GM10847 (cell line): ENCODE results near the gene ANAPC1.
A peak's percentile ranks its signal among the peaks of the same experiment; 100 is the strongest.

Source experiments
- POLR2A ChIP-seq: IDR thresholded peaks from 2 replicates; pipeline ENCODE4 v1.6.1; 2011; ENCODE audit not compliant: insufficient read length; ENCODE audit errors: extremely low read depth

The ANAPC1 gene, protein sequence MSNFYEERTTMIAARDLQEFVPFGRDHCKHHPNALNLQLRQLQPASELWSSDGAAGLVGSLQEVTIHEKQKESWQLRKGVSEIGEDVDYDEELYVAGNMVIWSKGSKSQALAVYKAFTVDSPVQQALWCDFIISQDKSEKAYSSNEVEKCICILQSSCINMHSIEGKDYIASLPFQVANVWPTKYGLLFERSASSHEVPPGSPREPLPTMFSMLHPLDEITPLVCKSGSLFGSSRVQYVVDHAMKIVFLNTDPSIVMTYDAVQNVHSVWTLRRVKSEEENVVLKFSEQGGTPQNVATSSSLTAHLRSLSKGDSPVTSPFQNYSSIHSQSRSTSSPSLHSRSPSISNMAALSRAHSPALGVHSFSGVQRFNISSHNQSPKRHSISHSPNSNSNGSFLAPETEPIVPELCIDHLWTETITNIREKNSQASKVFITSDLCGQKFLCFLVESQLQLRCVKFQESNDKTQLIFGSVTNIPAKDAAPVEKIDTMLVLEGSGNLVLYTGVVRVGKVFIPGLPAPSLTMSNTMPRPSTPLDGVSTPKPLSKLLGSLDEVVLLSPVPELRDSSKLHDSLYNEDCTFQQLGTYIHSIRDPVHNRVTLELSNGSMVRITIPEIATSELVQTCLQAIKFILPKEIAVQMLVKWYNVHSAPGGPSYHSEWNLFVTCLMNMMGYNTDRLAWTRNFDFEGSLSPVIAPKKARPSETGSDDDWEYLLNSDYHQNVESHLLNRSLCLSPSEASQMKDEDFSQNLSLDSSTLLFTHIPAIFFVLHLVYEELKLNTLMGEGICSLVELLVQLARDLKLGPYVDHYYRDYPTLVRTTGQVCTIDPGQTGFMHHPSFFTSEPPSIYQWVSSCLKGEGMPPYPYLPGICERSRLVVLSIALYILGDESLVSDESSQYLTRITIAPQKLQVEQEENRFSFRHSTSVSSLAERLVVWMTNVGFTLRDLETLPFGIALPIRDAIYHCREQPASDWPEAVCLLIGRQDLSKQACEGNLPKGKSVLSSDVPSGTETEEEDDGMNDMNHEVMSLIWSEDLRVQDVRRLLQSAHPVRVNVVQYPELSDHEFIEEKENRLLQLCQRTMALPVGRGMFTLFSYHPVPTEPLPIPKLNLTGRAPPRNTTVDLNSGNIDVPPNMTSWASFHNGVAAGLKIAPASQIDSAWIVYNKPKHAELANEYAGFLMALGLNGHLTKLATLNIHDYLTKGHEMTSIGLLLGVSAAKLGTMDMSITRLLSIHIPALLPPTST (N-terminal part only)

GRCh38 chr2:111883661-111884591, at the start of gene ANAPC1:
Gene ANAPC1, minus strand, starts transcription at chr2:111884193. Its CDS starts 3,368 bp downstream, at chr2:111880825.
- TF ChIP-seq POLR2A = peak; percentile 81

- TF ChIP-seq POLR2A = no peak
Observed at GRCh38 chr2:111932841-111933291, 48.9 kb upstream of the ANAPC1 start.

DNA sequence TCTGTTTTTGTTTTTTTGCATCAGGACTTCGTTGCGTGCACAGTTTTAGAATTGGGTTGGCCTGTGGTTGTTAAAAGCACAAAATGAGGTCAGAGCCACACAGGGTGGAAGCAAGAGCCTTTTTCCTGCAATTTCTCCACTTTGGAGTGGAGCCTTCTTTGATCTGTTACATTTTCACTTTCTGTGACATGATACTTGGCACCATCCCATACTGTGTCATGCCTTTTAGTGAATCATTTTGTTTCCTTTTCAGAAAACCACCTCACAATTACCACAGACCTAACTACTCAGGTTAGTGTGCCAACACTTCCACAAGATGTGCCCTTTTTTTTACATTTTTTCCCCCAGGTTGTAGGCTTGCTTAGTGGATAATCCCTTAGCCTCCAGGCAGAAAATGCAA, 46.9 kb upstream of the ANAPC1 start:
- no peak for TF ChIP-seq POLR2A

GRCh38 chr2:111930409-111930808, 46.4 kb upstream of the ANAPC1 start:
- no peak for TF ChIP-seq POLR2A

GRCh38 chr2:111927723-111928122, 43.7 kb upstream of the ANAPC1 start:
- no peak for TF ChIP-seq POLR2A

DNA sequence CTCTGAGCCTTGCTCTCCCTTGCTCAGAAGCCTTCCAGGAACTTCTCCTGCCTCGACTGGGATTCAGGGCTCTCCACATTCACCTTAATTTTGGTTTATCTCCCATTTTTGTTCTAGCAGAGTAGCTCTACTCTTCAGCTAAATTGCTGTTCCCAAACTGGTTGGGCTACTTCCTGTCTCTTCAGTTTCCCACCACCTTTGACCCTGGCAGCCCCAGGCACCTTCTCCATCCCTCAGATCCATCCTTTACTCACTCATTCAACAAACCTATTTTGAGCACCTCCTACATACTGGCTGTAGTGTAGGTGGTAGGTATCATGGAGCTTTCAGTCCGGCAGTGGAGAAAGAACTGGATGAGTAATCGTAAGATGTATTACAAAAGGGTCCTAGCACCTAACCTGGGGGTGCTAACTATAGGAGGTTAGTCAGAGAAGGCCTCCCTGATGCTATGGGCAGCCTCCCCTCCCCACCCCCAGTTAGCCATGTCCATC, 40.7 kb upstream of the ANAPC1 start:
- TF ChIP-seq POLR2A = no peak

- no peak for TF ChIP-seq POLR2A
Observed at GRCh38 chr2:111923276-111923804, 39.3 kb upstream of the ANAPC1 start.

DNA sequence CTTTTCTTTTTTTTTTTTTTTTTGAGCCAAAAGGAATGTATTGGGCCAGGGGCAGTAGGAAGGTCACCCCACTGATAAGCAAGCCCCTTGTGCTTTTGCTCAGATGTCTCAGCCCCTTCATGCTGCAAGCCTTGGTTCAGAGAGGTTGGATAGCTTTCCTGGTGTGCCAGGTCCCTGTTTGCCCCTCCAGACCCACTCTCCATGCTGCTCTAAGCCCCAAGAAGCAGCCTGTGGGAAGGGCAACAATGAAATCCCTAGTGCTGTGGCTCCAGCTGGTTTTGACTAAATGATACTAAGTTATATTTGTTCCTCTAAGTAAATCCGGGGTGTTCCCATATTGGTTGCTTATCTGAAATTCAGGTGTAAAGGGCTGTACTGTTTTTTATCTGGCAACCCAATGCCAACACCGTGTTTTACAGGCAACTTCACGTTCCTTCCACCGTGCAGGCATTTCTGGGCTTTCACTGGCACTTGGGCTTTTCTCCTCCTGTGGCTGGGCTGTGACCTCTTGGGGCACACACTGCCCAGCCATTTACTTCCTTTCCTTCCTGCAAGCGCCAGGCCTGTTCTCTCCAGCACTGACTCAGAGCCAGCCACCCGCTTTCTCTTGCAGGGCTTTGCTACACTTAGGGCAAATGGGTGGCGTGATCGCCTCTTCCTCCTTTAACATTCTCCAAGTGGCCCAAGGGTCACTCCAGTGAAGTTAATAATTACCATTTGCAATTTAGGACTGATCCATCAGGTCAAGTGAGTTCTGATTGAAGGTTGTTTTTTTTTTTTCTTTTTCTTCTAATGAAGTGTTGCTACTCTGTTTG, 36.0 kb upstream of the ANAPC1 start:
- no peak for TF ChIP-seq POLR2A

GRCh38 chr2:111919365-111919764, 35.4 kb upstream of the ANAPC1 start:
- TF ChIP-seq POLR2A = no peak

- no peak for TF ChIP-seq POLR2A
Observed at GRCh38 chr2:111918383-111918806, 34.4 kb upstream of the ANAPC1 start.

DNA sequence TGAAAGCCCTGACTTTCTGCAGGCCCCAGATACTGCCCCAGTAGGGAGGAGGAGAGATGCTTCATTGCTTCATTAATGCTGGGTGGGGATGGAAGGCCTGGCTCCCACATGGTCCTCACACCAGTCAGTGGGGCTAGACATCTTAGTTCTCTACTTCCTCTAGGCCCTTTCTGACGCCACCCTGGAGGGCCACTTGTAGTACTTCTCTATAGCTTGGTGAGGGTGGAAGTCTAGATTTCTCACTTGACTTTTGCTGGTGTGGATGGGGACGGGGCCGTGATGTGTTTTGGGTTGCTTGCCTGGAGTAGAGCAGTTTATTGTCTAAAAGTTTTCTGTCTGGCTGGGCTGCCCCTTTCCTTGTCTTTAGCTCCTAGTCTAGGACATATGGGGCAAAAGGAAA, 33.1 kb upstream of the ANAPC1 start:
- TF ChIP-seq POLR2A = no peak

DNA sequence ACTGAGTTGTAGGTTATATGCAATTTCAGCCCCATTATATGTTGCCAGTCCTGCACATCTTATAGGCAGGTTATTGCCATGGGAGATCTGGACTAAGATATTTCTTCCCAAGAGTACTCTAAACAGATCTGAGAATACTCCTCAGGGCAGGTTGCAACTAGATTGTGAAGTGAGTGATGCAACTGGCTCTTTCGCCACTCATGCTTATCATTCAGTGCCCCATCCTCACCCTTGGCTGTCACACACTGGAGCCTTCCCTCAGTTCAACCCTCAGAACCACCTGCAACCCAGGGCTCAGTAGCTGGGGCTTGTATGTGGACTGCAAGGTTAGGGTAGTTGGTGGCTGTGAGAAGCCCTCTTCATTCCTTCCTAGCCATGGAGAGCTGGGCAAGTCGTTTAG, 28.6 kb upstream of the ANAPC1 start:
- TF ChIP-seq POLR2A = no peak
